ENCODE measurements around the gene MISP. TPM values are rescaled to one million over a fixed set of nuclear protein-coding genes. Genes with fewer than 3 reads are reported as not detected.

MISP gene
- total RNA-seq, 1 experiment from 2014 or later = 0.70 TPM

- H3K4me3 Mint-ChIP-seq = no peak overlapping the region
- peaks cover 11% of the 10 kb centered on the region for H3K9me3 Mint-ChIP-seq
- H3K27ac Mint-ChIP-seq = no peak overlapping the region
- H3K36me3 Mint-ChIP-seq = no peaks in the 10 kb centered on the region
- TF ChIP-seq, protein P1, sequence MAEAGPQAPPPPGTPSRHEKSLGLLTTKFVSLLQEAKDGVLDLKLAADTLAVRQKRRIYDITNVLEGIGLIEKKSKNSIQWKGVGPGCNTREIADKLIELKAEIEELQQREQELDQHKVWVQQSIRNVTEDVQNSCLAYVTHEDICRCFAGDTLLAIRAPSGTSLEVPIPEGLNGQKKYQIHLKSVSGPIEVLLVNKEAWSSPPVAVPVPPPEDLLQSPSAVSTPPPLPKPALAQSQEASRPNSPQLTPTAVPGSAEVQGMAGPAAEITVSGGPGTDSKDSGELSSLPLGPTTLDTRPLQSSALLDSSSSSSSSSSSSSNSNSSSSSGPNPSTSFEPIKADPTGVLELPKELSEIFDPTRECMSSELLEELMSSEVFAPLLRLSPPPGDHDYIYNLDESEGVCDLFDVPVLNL (CRISPR knock-in tag; IDR thresholded peaks at IDR 0.05; ENCODE audit: borderline replicate concordance, low read depth) = no peak
- TF ChIP-seq SOX15 (CRISPR knock-in tag; IDR thresholded peaks at IDR 0.05) (no peak), MXD4 (CRISPR knock-in tag; IDR thresholded peaks at IDR 0.05; ENCODE audit: borderline replicate concordance) (no peak), ZBTB21 (CRISPR knock-in tag; IDR thresholded peaks at IDR 0.05; ENCODE audit: borderline replicate concordance) (no peak), USF1 (CRISPR knock-in tag; IDR thresholded peaks at IDR 0.05) (no peak), ZNF317 (CRISPR knock-in tag; IDR thresholded peaks at IDR 0.05; ENCODE audit: borderline replicate concordance, low read depth) (no peak), NR2C2 (CRISPR knock-in tag; IDR thresholded peaks at IDR 0.05) (no peak), ETV6 (CRISPR knock-in tag; IDR thresholded peaks at IDR 0.05) (no peak), PREB (CRISPR knock-in tag; IDR thresholded peaks at IDR 0.05; ENCODE audit: borderline replicate concordance) (no peak), SP1 (CRISPR knock-in tag; conservative IDR thresholded peaks at IDR 0.05) (no peak), OVOL2 (CRISPR knock-in tag; IDR thresholded peaks at IDR 0.05; ENCODE audit: borderline replicate concordance) (no peak), ZBTB43 (CRISPR knock-in tag; IDR thresholded peaks at IDR 0.05) (no peak), CREM (CRISPR knock-in tag; IDR thresholded peaks at IDR 0.05) (no peak), HMGA2 (CRISPR knock-in tag; IDR thresholded peaks at IDR 0.05) (no peak), RELA (CRISPR knock-in tag; IDR thresholded peaks at IDR 0.05; ENCODE audit: borderline replicate concordance) (no peak)
- ATAC-seq = no peak
- POLR2A ChIA-PET = no interaction called here
- H3K4me1 Mint-ChIP-seq = no peaks in the 10 kb centered on the region
- H3K27me3 Mint-ChIP-seq (ENCODE audit: low read depth) = no peaks in the 10 kb centered on the region; the same call in 1 of the 2 replicates
- DNase-seq (ENCODE audit: low spot score) = no peak
- CTCF ChIA-PET = interaction anchor here (1.5 kb wide), 1 partner anchor 81 kb away, joined by 4 read pairs; no protein-coding TSS in a partner anchor
Measured at GRCh38 chr19:751501-752341, 809 bp downstream of the MISP start.

DNA sequence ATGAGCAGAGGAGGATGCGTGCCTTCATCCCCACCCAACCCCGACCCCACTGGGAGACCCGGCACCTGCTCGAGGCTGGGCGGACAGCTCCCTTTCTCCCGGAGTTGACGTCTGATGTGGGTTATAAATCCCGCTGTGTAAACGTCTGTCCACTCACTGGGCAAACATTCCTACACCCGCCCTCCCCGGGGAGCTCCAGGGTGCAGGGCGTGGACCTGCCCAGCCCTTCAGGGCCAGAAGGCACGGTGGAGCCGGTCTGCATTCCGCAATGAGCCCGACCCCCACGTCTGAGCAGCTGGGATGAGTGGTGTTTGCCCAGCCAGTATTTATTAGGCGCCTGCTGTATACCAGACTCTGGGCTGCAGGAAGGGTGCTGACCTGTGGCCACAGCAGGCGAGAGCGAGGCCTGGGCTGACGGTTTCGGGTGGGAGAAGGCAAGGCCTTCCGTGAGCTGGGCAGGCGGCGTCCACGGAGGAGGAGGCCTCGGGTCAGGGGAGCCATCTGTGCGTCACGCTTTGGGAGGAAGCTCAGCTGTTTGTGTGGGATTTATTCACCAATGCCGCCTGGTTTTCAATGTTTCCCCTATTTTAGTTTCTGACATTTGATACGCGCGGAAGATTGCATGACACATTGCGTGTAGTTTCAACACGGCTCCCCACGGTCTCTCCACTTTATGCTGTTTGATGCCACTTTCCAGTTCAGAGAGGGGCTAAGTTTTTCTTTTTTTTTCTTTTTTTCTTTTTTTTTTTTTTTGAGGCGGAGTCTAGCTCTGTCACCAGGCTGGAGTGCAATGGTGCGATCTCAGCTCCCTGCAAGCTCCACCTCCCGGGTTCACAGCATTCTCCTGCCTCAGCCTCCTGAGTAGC, 2.0 kb downstream of the MISP start:
- DNase-seq (ENCODE audit: low spot score) (no peak), ATAC-seq (no peak)
- H3K27me3 Mint-ChIP-seq (ENCODE audit: low read depth) = no peaks in the 10 kb centered on the region; the same call in 1 of the 2 replicates
- no peak overlapping the region for H3K27ac Mint-ChIP-seq
- POLR2A ChIA-PET = interaction anchor here (0.6 to 0.7 kb wide), 2 partner anchors 45 to 1747 kb away, joined by 3 to 4 read pairs; no protein-coding TSS in a partner anchor
- H3K9me3 Mint-ChIP-seq = peaks cover 11% of the 10 kb centered on the region
- CTCF ChIA-PET = interaction anchor here (0.7 to 2.1 kb wide), 10 partner anchors 11 to 111 kb away, joined by 3 to 9 read pairs (median 4); no protein-coding TSS in a partner anchor
- no peak overlapping the region for H3K4me3 Mint-ChIP-seq
- no peaks in the 10 kb centered on the region for H3K36me3 Mint-ChIP-seq
- H3K4me1 Mint-ChIP-seq = no peaks in the 10 kb centered on the region
- TF ChIP-seq ZNF263 (CRISPR knock-in tag; IDR thresholded peaks at IDR 0.05; ENCODE audit: low read depth) (no peak), CREB1 (CRISPR knock-in tag; IDR thresholded peaks at IDR 0.05) (no peak), GRHL2 (CRISPR knock-in tag; IDR thresholded peaks at IDR 0.05; ENCODE audit: insufficient replicate concordance, severe bottlenecking) (no peak), ZNF281 (CRISPR knock-in tag; IDR thresholded peaks at IDR 0.05) (no peak)
- TF ChIP-seq, protein P2, sequence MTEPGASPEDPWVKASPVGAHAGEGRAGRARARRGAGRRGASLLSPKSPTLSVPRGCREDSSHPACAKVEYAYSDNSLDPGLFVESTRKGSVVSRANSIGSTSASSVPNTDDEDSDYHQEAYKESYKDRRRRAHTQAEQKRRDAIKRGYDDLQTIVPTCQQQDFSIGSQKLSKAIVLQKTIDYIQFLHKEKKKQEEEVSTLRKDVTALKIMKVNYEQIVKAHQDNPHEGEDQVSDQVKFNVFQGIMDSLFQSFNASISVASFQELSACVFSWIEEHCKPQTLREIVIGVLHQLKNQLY (CRISPR knock-in tag; IDR thresholded peaks at IDR 0.05) = no peak
- TF ChIP-seq, protein P3, sequence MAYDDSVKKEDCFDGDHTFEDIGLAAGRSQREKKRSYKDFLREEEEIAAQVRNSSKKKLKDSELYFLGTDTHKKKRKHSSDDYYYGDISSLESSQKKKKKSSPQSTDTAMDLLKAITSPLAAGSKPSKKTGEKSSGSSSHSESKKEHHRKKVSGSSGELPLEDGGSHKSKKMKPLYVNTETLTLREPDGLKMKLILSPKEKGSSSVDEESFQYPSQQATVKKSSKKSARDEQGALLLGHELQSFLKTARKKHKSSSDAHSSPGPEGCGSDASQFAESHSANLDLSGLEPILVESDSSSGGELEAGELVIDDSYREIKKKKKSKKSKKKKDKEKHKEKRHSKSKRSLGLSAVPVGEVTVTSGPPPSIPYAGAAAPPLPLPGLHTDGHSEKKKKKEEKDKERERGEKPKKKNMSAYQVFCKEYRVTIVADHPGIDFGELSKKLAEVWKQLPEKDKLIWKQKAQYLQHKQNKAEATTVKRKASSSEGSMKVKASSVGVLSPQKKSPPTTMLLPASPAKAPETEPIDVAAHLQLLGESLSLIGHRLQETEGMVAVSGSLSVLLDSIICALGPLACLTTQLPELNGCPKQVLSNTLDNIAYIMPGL (CRISPR knock-in tag; IDR thresholded peaks at IDR 0.05) = no peak
